Panc1 (cell line): ENCODE results near the gene AUP1.

Experiments used
- CTCF ChIP-seq: fragments of 450-650 bp; IDR thresholded peaks from 2 replicates; pipeline ENCODE4 v1.5.1; 2017; ENCODE audit warnings: mild to moderate bottlenecking
- POLR2AphosphoS5 ChIP-seq: IDR thresholded peaks from 2 replicates; pipeline ENCODE4 v1.6.1; 2012; ENCODE audit warnings: mild to moderate bottlenecking, low read depth, low read length, moderate library complexity
- REST ChIP-seq, 2 experiments: IDR thresholded peaks; 2 replicates each; pipeline ENCODE4 v1.6.1; 2011 to 2012; ENCODE audit warnings: low read depth in 2 of 2, control low read depth in 1 of 2, low read length in 1 of 2, mild to moderate bottlenecking in 1 of 2, moderate library complexity in 1 of 2; ENCODE audit not compliant: insufficient read depth in 1 of 2
- SIN3A ChIP-seq: IDR thresholded peaks from 2 replicates; pipeline ENCODE4 v1.6.1; 2012; ENCODE audit warnings: low read depth, mild to moderate bottlenecking, low read length, moderate library complexity, borderline replicate concordance; ENCODE audit not compliant: insufficient read depth

GRCh38 chr2:74495440-74495839 is 34.1 kb downstream of the AUP1 start:
- no peak for TF ChIP-seq CTCF
- TF ChIP-seq SIN3A = no peak
- no peak for TF ChIP-seq REST (IDR thresholded peaks at IDR 0.05; ENCODE audit: insufficient read depth in 1 of 2, low read depth in 2 of 2, low read length in 1 of 2)
- TF ChIP-seq POLR2AphosphoS5 = no peak
